IMR-90 (cell line): ENCODE measurements around the gene JMY. TPM values are rescaled to one million over a fixed set of nuclear protein-coding genes. Genes with fewer than 3 reads are reported as not detected.

ENCODE experiments used
- ATAC-seq: fragments of 200-7000 bp; cut with Tn5 transposase; 2 replicates; pipeline ENCODE4 v1.9.1; 2020; ENCODE audit warnings: low read depth, mild to moderate bottlenecking, moderate library complexity
- BruUV-seq: library from RNA; stranded (reverse); fragments of 400-500 nt; replicated peaks from 2 replicates; lab custom pipeline; 2021; lab: Mats Ljungman, UMichigan
- CTCF ChIA-PET: fragments of 300-600 bp; formaldehyde crosslinking; extraction: SDS; loops from one replicate; lab custom pipeline; 2021; ENCODE audit warnings: antibody characterized with exemption; lab: Yijun Ruan, JAX
- POLR2A ChIA-PET: fragments of 300-600 bp; sonication (Branson Sonifier 250); formaldehyde crosslinking; loops from one replicate; lab custom pipeline; 2022; ENCODE audit warnings: antibody characterized with exemption; ENCODE audit not compliant: unreplicated experiment; lab: Charles Lee
- DNase-seq: peaks from one replicate; pipeline ENCODE4 v3.0.0; 2013
- H2AFZ ChIP-seq: replicated peaks from 2 replicates; pipeline ENCODE3; 2013; ENCODE audit warnings: low read length, mild to moderate bottlenecking; ENCODE audit not compliant: poor library complexity
- H2AK5ac ChIP-seq: 2 replicates; pipeline ENCODE4 v1.6.1; 2013; ENCODE audit warnings: low read depth, low read length, inconsistent platforms
- H2AK9ac ChIP-seq: replicated peaks from 2 replicates; pipeline ENCODE3; 2013; ENCODE audit warnings: mild to moderate bottlenecking, low read depth, low read length, moderate library complexity; ENCODE audit not compliant: poor library complexity
- H2BK120ac ChIP-seq: 2 replicates; pipeline ENCODE4 v1.6.1; 2013; ENCODE audit warnings: low read depth, low read length, inconsistent platforms
- H2BK15ac ChIP-seq: 3 replicates; pipeline ENCODE4 v1.6.1; 2013; ENCODE audit warnings: low read depth, low read length, inconsistent platforms
- H2BK20ac ChIP-seq: 2 replicates; pipeline ENCODE4 v1.6.1; 2013; ENCODE audit warnings: low read depth, mild to moderate bottlenecking, inconsistent platforms, low read length, moderate library complexity
- H2BK5ac ChIP-seq: 2 replicates; pipeline ENCODE4 v1.6.1; 2013; ENCODE audit warnings: mild to moderate bottlenecking, low read depth, low read length, inconsistent platforms; ENCODE audit not compliant: poor library complexity, severe bottlenecking
- H3K14ac ChIP-seq: replicated peaks from 2 replicates; pipeline ENCODE4 v1.6.1; 2013; ENCODE audit warnings: low read depth, low read length, inconsistent platforms
- H3K18ac ChIP-seq: 2 replicates; pipeline ENCODE4 v1.6.1; 2013; ENCODE audit warnings: low read depth, low read length, control low read depth
- H3K23ac ChIP-seq: 2 replicates; pipeline ENCODE4 v1.6.1; 2013; ENCODE audit warnings: low read depth, low read length, inconsistent platforms
- H3K27ac ChIP-seq: 2 replicates; pipeline ENCODE4 v1.5.1; 2013; ENCODE audit warnings: mild to moderate bottlenecking, control low read depth, low read length; ENCODE audit not compliant: insufficient read depth
- H3K27me3 ChIP-seq: 2 replicates; pipeline ENCODE4 v1.6.1; 2013; ENCODE audit warnings: low read length; ENCODE audit not compliant: control insufficient read depth, insufficient read depth
- H3K36me3 ChIP-seq: 2 replicates; pipeline ENCODE4 v1.6.1; 2013; ENCODE audit warnings: low read length, mixed read lengths; ENCODE audit not compliant: control insufficient read depth, insufficient read depth
- H3K4ac ChIP-seq: 2 replicates; pipeline ENCODE4 v1.6.1; 2013; ENCODE audit warnings: low read depth, low read length, inconsistent platforms
- H3K4me1 ChIP-seq: 2 replicates; pipeline ENCODE4 v1.6.1; 2013; ENCODE audit warnings: low read length, mixed read lengths; ENCODE audit not compliant: control insufficient read depth, insufficient read depth
- H3K4me2 ChIP-seq: 2 replicates; pipeline ENCODE4 v1.6.1; 2013; ENCODE audit warnings: low read depth, mild to moderate bottlenecking, control low read depth, low read length, moderate library complexity
- H3K4me3 ChIP-seq: 2 replicates; pipeline ENCODE4 v1.5.1; 2013; ENCODE audit warnings: low read depth, mild to moderate bottlenecking, control low read depth, low read length, moderate library complexity; ENCODE audit not compliant: insufficient read depth
- H3K56ac ChIP-seq: 2 replicates; pipeline ENCODE4 v1.6.1; 2013; ENCODE audit warnings: low read length, inconsistent platforms; ENCODE audit not compliant: insufficient read depth; ENCODE audit errors: extremely low read depth
- H3K79me1 ChIP-seq, 2 experiments: 2 replicates each; pipeline ENCODE4 v1.6.1; 2013; ENCODE audit warnings: low read length in 2 of 2, inconsistent platforms in 1 of 2, low read depth in 1 of 2
- H3K9ac ChIP-seq: 2 replicates; pipeline ENCODE4 v1.6.1; 2013; ENCODE audit warnings: low read depth, low read length, control low read depth
- H3K9me1 ChIP-seq: 2 replicates; pipeline ENCODE4 v1.6.1; 2013; ENCODE audit warnings: low read length, inconsistent platforms; ENCODE audit not compliant: insufficient read depth
- H3K9me3 ChIP-seq: 2 replicates; pipeline ENCODE4 v1.6.1; 2013; ENCODE audit warnings: low read length; ENCODE audit not compliant: control insufficient read depth, insufficient read depth
- H4K20me1 ChIP-seq: 2 replicates; pipeline ENCODE4 v1.6.1; 2013; ENCODE audit warnings: low read length, inconsistent platforms; ENCODE audit not compliant: insufficient read depth
- H4K5ac ChIP-seq: 2 replicates; pipeline ENCODE4 v1.6.1; 2013; ENCODE audit warnings: mild to moderate bottlenecking, low read depth, low read length, control low read depth
- H4K8ac ChIP-seq, 2 experiments: 2 replicates each; pipeline ENCODE4 v1.6.1; 2013; ENCODE audit warnings: low read depth in 2 of 2, low read length in 2 of 2, control low read depth in 1 of 2, inconsistent platforms in 1 of 2
- H4K91ac ChIP-seq: 2 replicates; pipeline ENCODE4 v1.6.1; 2013; ENCODE audit warnings: low read depth, low read length, inconsistent platforms; ENCODE audit not compliant: insufficient read depth
- BHLHE40 ChIP-seq: fragments of 150-350 bp; IDR thresholded peaks from 2 replicates; pipeline ENCODE4 v1.6.1; 2016; ENCODE audit warnings: mild to moderate bottlenecking, low read depth, low read length
- CHD1 ChIP-seq: IDR thresholded peaks from 2 replicates; pipeline ENCODE4 v1.6.1; 2012; ENCODE audit warnings: low read depth, low read length, improper control_type of control experiment
- FOS ChIP-seq: fragments of 150-350 bp; IDR thresholded peaks from 2 replicates; pipeline ENCODE4 v1.6.1; 2016; ENCODE audit warnings: low read depth, low read length
- MAZ ChIP-seq: IDR thresholded peaks from 2 replicates; pipeline ENCODE4 v1.6.1; 2012; ENCODE audit warnings: low read depth, mild to moderate bottlenecking, low read length, improper control_type of control experiment, moderate library complexity, borderline replicate concordance
- NFE2L2 ChIP-seq: fragments of 150-350 bp; IDR thresholded peaks from 2 replicates; pipeline ENCODE4 v1.6.1; 2016; ENCODE audit warnings: low read depth, mild to moderate bottlenecking, low read length
- RAD21 ChIP-seq: IDR thresholded peaks from 2 replicates; pipeline ENCODE4 v1.6.1; 2012; ENCODE audit warnings: low read length, improper control_type of control experiment
- RFX5 ChIP-seq: IDR thresholded peaks from 2 replicates; pipeline ENCODE4 v1.8.0; 2012; ENCODE audit warnings: low read depth, mild to moderate bottlenecking, low read length, moderate library complexity
- WGBS, 2 experiments: methylation state at CpG; one replicate each; pipeline versions ENCODE4 v1.1.5 to v1.1.7; 2013; ENCODE audit warnings: missing lambda C conversion rate in 2 of 2; ENCODE audit not compliant: insufficient read length in 1 of 2; ENCODE audit errors: extremely low coverage in 2 of 2; 5-methylcytosine and 5-hydroxymethylcytosine counted together
- dilution Hi-C: fragments of 300-500 bp; cut with HindIII; formaldehyde crosslinking; loops from one replicate; pipeline ENCODE4 v1.14.3; 2018; ENCODE audit warnings: low sequenced_read_pairs; ENCODE audit not compliant: unreplicated experiment
- in situ Hi-C: fragments of 300-500 bp; cut with MboI; formaldehyde crosslinking; loops from 3 replicates; pipeline ENCODE4 v1.14.3; 2019; ENCODE audit warnings: low sequenced_read_pairs, inconsistent platforms, mixed read lengths
- intact Hi-C: fragments of 100-400 bp; cut with micrococcal nuclease; formaldehyde crosslinking; loops from 2 replicates; pipeline ENCODE4 v1.10.0; 2022
- polyA plus RNA-seq, 3 experiments: library from polyadenylated mRNA; depleted of rRNA; stranded (reverse); fragments of >200 nt; gene quantifications; 2 replicates each; pipeline ENCODE4 v1.2.3, GENCODE V29; 2012; ENCODE audit warnings: low replicate concordance in 1 of 3
- total RNA-seq: library from RNA; depleted of rRNA; stranded (reverse); fragments of >200 nt; gene quantifications from 2 replicates; pipeline ENCODE4 v1.2.3, GENCODE V29; 2012
- TF ChIP-seq, protein P1 (sequence below): fragments of 150-350 bp; IDR thresholded peaks from 2 replicates; pipeline ENCODE4 v1.6.1; 2016; ENCODE audit warnings: low read depth, mild to moderate bottlenecking, low read length, moderate library complexity, borderline replicate concordance
- TF ChIP-seq, protein P2 (sequence below): fragments of 150-350 bp; IDR thresholded peaks from 2 replicates; pipeline ENCODE4 v1.6.1; 2017; ENCODE audit warnings: mild to moderate bottlenecking, antibody characterized with exemption, low read length, low read depth
- TF ChIP-seq, protein P3 (sequence below): conservative IDR thresholded peaks from 2 replicates; pipeline ENCODE4 v1.5.1; 2012; ENCODE audit warnings: mild to moderate bottlenecking, low read depth, low read length, improper control_type of control experiment

JMY gene
- total and polyA plus RNA-seq, 2 of the 4 experiments (the other 2 are of a cell fraction) = 1.7 to 3.2 TPM

DNA sequence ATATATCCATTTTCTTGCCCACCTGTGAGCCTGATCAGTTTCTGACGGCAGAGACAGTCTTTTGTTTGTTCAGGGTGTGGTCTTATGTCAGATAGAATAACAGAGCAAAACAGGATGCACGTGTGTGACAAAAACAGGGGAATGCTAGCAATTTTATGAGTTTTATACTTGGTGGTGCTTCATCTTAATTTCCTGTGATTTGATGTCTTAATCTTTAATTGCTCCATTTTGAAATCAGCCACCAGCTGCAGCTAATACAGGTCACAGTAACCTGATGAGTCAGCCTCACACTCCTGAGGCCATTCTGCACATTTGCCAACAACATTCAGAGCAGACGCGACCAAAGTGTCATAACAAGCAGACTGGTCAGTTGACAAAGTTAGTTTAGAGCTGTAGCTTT is 42.3 kb upstream of the JMY start:
- POLR2A ChIA-PET = no interaction called here
- Histone ChIP-seq H2BK20ac (no peak overlapping the region), H3K36me3 (no peaks in the 10 kb centered on the region), H3K4ac (no peak overlapping the region), H3K4me1 (no peaks in the 10 kb centered on the region), H2BK5ac (no peak overlapping the region), H3K79me1 (no peaks in the 10 kb centered on the region), H4K20me1 (no peaks in the 10 kb centered on the region), H3K56ac (no peak overlapping the region), H3K18ac (no peak overlapping the region), H2AK5ac (no peak overlapping the region), H3K4me3 (no peak overlapping the region), H2AFZ (no peak overlapping the region), H3K14ac (no peak overlapping the region), H3K27me3 (no peaks in the 10 kb centered on the region), H2BK120ac (no peak overlapping the region), H4K8ac (no peak overlapping the region), H3K9ac (no peak overlapping the region), H3K23ac (no peak overlapping the region), H3K4me2 (no peak overlapping the region), H2AK9ac (no peak overlapping the region), H2BK15ac (no peak overlapping the region), H3K9me3 (no peaks in the 10 kb centered on the region), H4K91ac (no peak overlapping the region), H4K5ac (no peak overlapping the region), H3K27ac (no peak overlapping the region), H3K9me1 (no peaks in the 10 kb centered on the region)
- ATAC-seq (no peak), DNase-seq (peak; percentile 16)
- WGBS, 2 experiments = no CpG with 5 or more reads among the region's 4 CpGs
- CTCF ChIA-PET = no interaction called here
- TF ChIP-seq RFX5 (no peak), CHD1 (no peak), MAZ (no peak), NFE2L2 (no peak), RAD21 (no peak), FOS (no peak), BHLHE40 (no peak)
- TF ChIP-seq, protein P1, sequence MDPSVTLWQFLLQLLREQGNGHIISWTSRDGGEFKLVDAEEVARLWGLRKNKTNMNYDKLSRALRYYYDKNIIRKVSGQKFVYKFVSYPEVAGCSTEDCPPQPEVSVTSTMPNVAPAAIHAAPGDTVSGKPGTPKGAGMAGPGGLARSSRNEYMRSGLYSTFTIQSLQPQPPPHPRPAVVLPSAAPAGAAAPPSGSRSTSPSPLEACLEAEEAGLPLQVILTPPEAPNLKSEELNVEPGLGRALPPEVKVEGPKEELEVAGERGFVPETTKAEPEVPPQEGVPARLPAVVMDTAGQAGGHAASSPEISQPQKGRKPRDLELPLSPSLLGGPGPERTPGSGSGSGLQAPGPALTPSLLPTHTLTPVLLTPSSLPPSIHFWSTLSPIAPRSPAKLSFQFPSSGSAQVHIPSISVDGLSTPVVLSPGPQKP = no peak
- TF ChIP-seq, protein P2, sequence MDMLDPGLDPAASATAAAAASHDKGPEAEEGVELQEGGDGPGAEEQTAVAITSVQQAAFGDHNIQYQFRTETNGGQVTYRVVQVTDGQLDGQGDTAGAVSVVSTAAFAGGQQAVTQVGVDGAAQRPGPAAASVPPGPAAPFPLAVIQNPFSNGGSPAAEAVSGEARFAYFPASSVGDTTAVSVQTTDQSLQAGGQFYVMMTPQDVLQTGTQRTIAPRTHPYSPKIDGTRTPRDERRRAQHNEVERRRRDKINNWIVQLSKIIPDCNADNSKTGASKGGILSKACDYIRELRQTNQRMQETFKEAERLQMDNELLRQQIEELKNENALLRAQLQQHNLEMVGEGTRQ = no peak
- TF ChIP-seq, protein P3, sequence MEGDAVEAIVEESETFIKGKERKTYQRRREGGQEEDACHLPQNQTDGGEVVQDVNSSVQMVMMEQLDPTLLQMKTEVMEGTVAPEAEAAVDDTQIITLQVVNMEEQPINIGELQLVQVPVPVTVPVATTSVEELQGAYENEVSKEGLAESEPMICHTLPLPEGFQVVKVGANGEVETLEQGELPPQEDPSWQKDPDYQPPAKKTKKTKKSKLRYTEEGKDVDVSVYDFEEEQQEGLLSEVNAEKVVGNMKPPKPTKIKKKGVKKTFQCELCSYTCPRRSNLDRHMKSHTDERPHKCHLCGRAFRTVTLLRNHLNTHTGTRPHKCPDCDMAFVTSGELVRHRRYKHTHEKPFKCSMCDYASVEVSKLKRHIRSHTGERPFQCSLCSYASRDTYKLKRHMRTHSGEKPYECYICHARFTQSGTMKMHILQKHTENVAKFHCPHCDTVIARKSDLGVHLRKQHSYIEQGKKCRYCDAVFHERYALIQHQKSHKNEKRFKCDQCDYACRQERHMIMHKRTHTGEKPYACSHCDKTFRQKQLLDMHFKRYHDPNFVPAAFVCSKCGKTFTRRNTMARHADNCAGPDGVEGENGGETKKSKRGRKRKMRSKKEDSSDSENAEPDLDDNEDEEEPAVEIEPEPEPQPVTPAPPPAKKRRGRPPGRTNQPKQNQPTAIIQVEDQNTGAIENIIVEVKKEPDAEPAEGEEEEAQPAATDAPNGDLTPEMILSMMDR = no peak
- intact Hi-C loops (no loop called here), in situ Hi-C loops (no loop called here), dilution Hi-C loops (no loop called here)
- BruUV-seq = no TSS peak
